Measurements from ENCODE around the gene ALOX5. TPM values are rescaled to one million over a fixed set of nuclear protein-coding genes. Genes with fewer than 3 reads are reported as not detected.
"Not testable (repeated sequence)": the region's sequence is repeated elsewhere in the genome, so short reads cannot be mapped to it uniquely, and the experiment has no call there.

The ALOX5 gene
- total RNA-seq, 4 donors from 2014 or later, result 13.7 to 46.4 (median 17.9) TPM

DNA sequence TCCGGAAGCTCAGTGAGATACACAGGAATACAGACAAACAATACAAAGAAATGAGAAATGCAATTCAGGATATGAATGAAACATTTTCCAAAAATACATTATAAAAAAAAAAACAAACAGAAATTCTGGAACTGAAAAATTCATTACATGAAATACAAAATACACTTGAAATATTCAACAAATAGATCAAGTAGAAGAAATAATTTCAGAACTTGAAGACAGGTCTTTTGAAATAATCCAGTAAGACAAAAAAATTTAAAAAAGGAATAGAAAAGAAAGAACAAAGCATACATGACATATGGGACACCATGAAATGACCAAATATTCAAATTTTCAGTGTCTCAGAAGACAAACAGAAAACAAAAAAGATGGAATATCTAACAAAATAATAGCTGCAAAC, 102.5 kb downstream of the ALOX5 start:
- TF ChIP-seq CTCF (IDR thresholded peaks at IDR 0.05) (no peak), EP300 (IDR thresholded peaks at IDR 0.05) (no peak), POLR2A (IDR thresholded peaks at IDR 0.05) (no peak), POLR2AphosphoS5 (IDR thresholded peaks at IDR 0.05) (no peak)
- no peak for ATAC-seq
- no peak overlapping the region for H3K27ac ChIP-seq
- H3K36me3 ChIP-seq, result no peaks in the 10 kb centered on the region
- H3K9me3 ChIP-seq, result peaks cover 0 to 10% (median 0%) of the 10 kb centered on the region in 3 donors
- H3K4me3 ChIP-seq, result no peak overlapping the region
- WGBS, 2 donors (ENCODE audit: low coverage in 1 of 2), result 100% methylated on average over 1 of the region's 1 CpG; no CpG with 5 or more reads in 1 of the 2 donors
- no peaks in the 10 kb centered on the region for H3K27me3 ChIP-seq
- peaks cover 0 to 20% (median 2%) of the 10 kb centered on the region in 3 donors for H3K4me1 ChIP-seq

DNA sequence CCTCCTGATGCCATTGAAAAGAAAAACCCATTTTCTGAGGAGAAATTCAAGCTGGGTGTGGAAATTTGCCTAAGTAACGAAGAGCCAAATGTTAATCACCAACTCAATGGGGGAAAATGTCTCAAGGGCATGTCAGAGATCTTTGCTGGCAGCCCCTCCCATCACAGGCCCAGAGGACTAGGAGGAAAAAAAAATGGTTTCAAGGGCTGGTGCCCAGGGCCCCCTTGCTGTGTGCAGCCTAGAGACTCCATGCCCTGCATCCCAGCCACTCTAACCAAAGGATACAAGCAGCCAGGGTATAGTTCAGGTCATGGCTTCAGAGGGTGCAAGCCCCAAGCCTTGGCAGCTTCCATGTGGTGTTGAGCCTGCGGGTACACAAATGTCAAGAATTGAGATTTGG, 106.3 kb downstream of the ALOX5 start:
- Histone ChIP-seq H3K9me3 (peaks cover 0 to 10% (median 0%) of the 10 kb centered on the region in 3 donors), H3K4me3 (no peak overlapping the region), H3K36me3 (peaks cover 0 to 13% of the 10 kb centered on the region in 2 donors), H3K4me1 (no peaks in the 10 kb centered on the region), H3K27me3 (no peaks in the 10 kb centered on the region), H3K27ac (no peak overlapping the region)
- TF ChIP-seq POLR2A (IDR thresholded peaks at IDR 0.05), result no peak
- no peak for TF ChIP-seq EP300 (IDR thresholded peaks at IDR 0.05)
- TF ChIP-seq CTCF (IDR thresholded peaks at IDR 0.05), result no peak
- no peak for TF ChIP-seq POLR2AphosphoS5 (IDR thresholded peaks at IDR 0.05)
- 89 to 92% methylated on average over 1 to 2 of the region's 2 CpGs for WGBS, 2 donors (ENCODE audit: low coverage in 1 of 2)
- ATAC-seq, result no peak

DNA sequence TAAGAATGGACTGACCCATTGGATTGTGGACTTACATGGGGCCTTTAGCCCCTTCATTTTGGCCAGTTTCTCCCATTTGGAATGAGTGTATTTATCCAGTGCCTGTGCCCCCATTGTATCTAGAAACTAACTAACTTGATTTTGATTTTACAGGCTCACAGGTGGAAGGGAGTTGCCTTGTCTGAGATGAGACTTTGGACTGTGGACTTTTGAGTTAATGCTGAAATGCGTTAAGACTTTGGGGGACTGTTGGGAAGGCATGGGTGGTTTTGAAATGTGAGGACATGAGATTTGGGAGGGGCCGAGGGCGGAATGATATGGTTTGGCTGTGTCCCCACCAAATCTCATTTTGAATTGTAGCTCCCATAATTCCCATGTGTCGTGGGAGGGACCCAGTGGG, 107.1 kb downstream of the ALOX5 start:
- H3K27me3 ChIP-seq, result not testable (repeated sequence)
- 96 to 97% methylated on average over 3 to 4 of the region's 4 CpGs for WGBS, 2 donors (ENCODE audit: low coverage in 1 of 2)

GRCh38 chr10:45483002-45483401, 109.0 kb downstream of the ALOX5 start:
- TF ChIP-seq EP300 (IDR thresholded peaks at IDR 0.05) (no peak), POLR2A (IDR thresholded peaks at IDR 0.05) (no peak), CTCF (IDR thresholded peaks at IDR 0.05) (no peak), POLR2AphosphoS5 (IDR thresholded peaks at IDR 0.05) (no peak)
- H3K27me3 ChIP-seq, result no peaks in the 10 kb centered on the region
- no peak overlapping the region for H3K4me3 ChIP-seq
- peaks cover 0 to 27% of the 10 kb centered on the region in 2 donors for H3K36me3 ChIP-seq
- ATAC-seq, result no peak
- 75 to 87% methylated on average over 2 to 3 of the region's 3 CpGs for WGBS, 2 donors (ENCODE audit: low coverage in 1 of 2)
- no peak overlapping the region for H3K27ac ChIP-seq
- no peaks in the 10 kb centered on the region for H3K9me3 ChIP-seq
- H3K4me1 ChIP-seq, result no peaks in the 10 kb centered on the region

More for the DNA sequence above, 107.1 kb downstream of the ALOX5 start:
- H3K4me1 ChIP-seq, H3K4me3 ChIP-seq, H3K27ac ChIP-seq, H3K9me3 ChIP-seq, ATAC-seq: not testable (repeated sequence)
- peaks cover 0 to 16% of the 10 kb centered on the region in 2 donors for H3K36me3 ChIP-seq

DNA sequence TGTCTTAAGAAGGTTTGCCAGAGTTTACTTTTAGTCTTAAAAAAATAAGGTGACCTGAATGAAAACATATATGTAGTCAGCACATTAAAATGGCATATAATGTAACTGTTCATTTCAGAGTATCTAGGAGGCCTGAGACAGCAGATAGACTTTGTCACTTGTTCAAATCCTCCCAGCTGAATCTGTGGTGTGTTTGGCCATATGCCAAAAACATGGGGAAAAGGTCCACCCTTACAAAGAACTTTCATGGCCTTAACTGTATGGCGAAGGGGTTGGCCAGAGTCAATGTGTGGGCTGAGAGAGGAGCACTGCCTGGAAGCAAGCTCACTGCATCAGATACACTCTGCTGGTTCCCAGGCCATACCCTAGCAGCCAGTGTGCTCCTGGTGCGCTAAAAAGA, 113.7 kb downstream of the ALOX5 start:
- WGBS, 2 donors (ENCODE audit: low coverage in 1 of 2), result 75% methylated on average over 1 of the region's 2 CpGs; no CpG with 5 or more reads in 1 of the 2 donors
- Histone ChIP-seq H3K4me1 (no peaks in the 10 kb centered on the region), H3K9me3 (no peaks in the 10 kb centered on the region), H3K36me3 (peaks cover 0 to 38% of the 10 kb centered on the region in 2 donors), H3K27me3 (no peaks in the 10 kb centered on the region), H3K4me3 (no peak overlapping the region), H3K27ac (no peak overlapping the region)
- no peak for ATAC-seq
- no peak for TF ChIP-seq POLR2A (IDR thresholded peaks at IDR 0.05)
- no peak for TF ChIP-seq CTCF (IDR thresholded peaks at IDR 0.05)
- TF ChIP-seq EP300 (IDR thresholded peaks at IDR 0.05), result no peak
- TF ChIP-seq POLR2AphosphoS5 (IDR thresholded peaks at IDR 0.05), result no peak
